A549 (cell line): Measurements from ENCODE around the gene CERS6.

Experiments used
- CHD4 ChIP-seq: fragments of 200-600 bp; sonication (generic); IDR thresholded peaks from 2 replicates; pipeline ENCODE4 v1.6.1; 2016; ENCODE audit warnings: antibody characterized with exemption, mild to moderate bottlenecking, borderline replicate concordance
- CTCF ChIP-seq: fragments of >200 bp; sonication (Bioruptor Twin); formaldehyde crosslinking; IDR thresholded peaks from 3 replicates; pipeline ENCODE4 v1.5.1; 2016
- EP300 ChIP-seq, 2 experiments: fragments of >200 bp; sonication (Bioruptor Twin); formaldehyde crosslinking; IDR thresholded peaks; 2 replicates in 1 of 2; 3 replicates in 1 of 2; pipeline ENCODE4 v1.6.1; 2016 to 2017
- HDAC2 ChIP-seq: fragments of 200-600 bp; sonication (generic); IDR thresholded peaks from 2 replicates; pipeline ENCODE4 v1.6.1; 2016
- NR3C1 ChIP-seq: fragments of >200 bp; sonication (Bioruptor Twin); formaldehyde crosslinking; IDR thresholded peaks from 3 replicates; pipeline ENCODE4 v1.6.1; 2017
- PBX3 ChIP-seq: IDR thresholded peaks from 2 replicates; pipeline ENCODE4 v1.6.1; 2012
- RAD21 ChIP-seq, 2 experiments: fragments of >200 bp in 1 of 2; sonication (Bioruptor Twin) in 1 of 2; formaldehyde crosslinking in 1 of 2; IDR thresholded peaks in 1 of 2; conservative IDR thresholded peaks in 1 of 2; 2 replicates in 1 of 2; 3 replicates in 1 of 2; pipeline ENCODE4 v1.6.1; 2012 to 2018; ENCODE audit warnings: inconsistent platforms in 1 of 2
- RFX5 ChIP-seq: fragments of 450-650 bp; IDR thresholded peaks from 2 replicates; pipeline ENCODE4 v1.7.1; 2014; ENCODE audit warnings: antibody characterized with exemption, mild to moderate bottlenecking, moderate library complexity
- SMC3 ChIP-seq: fragments of >200 bp; sonication (Bioruptor Twin); formaldehyde crosslinking; IDR thresholded peaks from 3 replicates; pipeline ENCODE4 v1.6.1; 2018; ENCODE audit warnings: inconsistent platforms

GRCh38 chr2:168821577-168821976 is 365.5 kb downstream of the CERS6 start:
- TF ChIP-seq SMC3 (no peak), CTCF (no peak), EP300 (IDR thresholded peaks at IDR 0.05) (no peak), RFX5 (no peak), RAD21 (conservative IDR thresholded peaks at IDR 0.05 in 1 of 2, IDR thresholded peaks at IDR 0.05 in 1 of 2) (no peak), PBX3 (no peak), HDAC2 (no peak), NR3C1 (no peak), CHD4 (no peak)
